Raji (cell line): ENCODE measurements around the gene DBT.

Experiments
- POLR2A ChIP-seq: IDR thresholded peaks from 2 replicates; pipeline ENCODE4 v1.6.1; 2011; ENCODE audit warnings: low read depth, low read length, control low read depth; ENCODE audit not compliant: insufficient read depth

The DBT gene

DNA sequence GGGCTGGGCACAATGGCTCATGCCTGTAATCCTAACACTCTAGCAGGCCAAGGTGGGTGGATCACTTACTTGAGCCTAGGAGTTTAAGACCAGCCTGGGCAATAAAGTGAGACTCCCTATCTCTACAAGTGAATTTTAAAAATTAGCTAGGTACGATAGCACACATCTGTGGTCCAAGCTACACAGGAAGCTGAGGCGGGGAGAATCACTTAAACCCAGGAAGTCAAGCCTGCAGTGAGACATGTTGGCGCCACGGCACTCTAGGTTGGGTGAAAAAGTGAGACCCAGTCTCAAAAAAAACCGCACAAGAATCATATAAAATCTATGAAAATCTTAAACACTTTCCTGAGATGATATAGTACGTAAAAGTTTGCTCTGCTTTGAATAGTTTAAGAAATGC lies 30.2 kb downstream of the DBT start:
- TF ChIP-seq POLR2A, result no peak

DNA sequence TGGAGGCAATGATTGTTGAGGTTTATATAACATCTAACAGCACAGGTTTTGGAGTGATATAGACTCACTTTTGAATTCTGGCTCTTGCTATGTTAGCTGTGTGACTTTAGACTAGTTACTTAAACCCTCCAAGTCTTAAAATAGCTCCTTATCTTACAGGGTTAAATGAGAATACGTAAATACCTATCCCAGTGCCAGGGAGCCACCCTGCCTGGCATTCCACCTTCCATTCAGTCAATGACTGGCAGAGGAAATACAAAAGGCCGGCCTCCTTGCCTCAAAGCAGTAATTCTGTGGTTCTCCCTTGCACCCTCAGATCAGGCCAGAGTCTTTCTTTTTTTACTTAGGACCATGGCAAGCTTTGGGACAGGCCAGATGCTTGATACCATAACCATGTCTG lies 31.8 kb downstream of the DBT start:
- TF ChIP-seq POLR2A, result no peak

DNA sequence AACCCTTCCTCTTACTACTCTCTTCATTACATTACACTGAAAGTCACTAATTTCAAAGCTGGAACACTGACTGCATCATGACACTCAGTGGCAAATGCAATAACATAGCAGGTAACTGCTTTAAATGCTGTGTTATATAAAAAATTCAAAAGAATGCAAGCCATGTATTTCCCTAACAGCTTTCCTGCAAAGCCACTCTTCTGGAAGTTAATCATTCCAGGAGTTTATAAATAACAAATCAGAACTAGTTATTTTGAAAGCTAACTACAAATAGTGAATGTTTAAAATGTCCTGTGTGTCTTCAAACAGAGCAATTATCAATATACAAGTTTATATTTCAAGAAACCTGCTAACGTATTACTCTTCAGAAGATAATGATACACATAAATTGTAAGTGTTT lies 34.5 kb downstream of the DBT start:
- no peak for TF ChIP-seq POLR2A

DNA sequence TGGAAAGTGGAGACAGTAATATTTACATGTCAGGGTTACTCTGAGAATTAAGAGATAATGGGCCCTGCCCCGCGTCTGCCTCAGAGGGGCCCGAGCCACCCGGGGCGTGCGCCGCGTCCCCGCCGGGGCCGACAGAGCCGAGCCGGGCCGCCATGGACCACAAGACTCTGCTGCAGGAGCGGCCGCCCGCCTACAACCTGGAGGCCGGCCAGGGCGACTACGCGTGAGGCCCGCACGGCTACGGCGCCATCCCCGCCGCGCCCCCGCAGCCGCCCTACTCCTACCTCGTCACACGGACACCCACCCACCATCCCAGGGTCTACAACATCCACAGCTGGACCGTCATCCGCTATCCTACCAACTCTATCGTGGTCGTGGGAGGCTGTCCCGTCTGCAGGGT lies 36.5 kb downstream of the DBT start:
- no peak for TF ChIP-seq POLR2A

DNA sequence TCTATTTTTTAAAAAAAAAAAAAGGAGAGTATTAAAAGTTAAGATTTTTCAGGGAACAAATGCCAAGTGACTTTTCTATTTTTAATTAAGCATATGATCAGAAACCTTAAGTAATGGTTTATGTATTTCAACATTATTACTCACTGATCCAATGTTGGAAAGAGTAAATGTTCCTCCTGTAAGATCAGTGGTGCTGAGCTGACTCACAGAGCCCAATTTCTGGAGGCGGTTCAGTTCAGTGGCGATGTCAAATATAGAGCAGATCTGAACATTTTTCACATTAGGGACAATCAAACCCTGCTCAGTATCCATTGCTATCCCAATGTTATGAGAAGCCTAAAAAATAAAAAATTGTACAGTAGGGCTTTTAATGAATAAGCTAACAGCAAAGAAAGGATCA lies 43.3 kb downstream of the DBT start:
- no peak for TF ChIP-seq POLR2A

DNA sequence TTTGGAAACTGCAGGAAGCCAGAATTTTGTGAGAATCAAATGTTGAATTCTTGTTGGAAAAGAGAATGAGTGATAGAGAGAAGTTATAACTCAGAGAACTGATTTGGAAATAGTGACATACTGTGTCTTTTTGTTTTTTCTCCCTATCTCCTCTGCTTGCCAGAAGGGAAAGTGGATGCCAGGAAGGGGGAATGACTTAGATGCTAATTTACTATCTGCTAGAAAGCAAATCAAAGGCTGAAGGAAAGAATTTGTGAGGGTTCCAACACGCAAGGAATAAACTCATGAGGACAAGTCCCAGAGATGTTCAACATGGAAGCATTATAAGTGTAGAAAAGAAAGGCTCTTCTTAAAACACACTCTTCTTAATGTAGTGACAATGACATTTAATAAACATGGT lies 51.0 kb downstream of the DBT start:
- TF ChIP-seq POLR2A, result no peak

GRCh38 chr1:100188617-100189016 lies 61.0 kb downstream of the DBT start:
- TF ChIP-seq POLR2A, result no peak

- no peak for TF ChIP-seq POLR2A
Observed at GRCh38 chr1:100187912-100188311, 61.7 kb downstream of the DBT start.

DNA sequence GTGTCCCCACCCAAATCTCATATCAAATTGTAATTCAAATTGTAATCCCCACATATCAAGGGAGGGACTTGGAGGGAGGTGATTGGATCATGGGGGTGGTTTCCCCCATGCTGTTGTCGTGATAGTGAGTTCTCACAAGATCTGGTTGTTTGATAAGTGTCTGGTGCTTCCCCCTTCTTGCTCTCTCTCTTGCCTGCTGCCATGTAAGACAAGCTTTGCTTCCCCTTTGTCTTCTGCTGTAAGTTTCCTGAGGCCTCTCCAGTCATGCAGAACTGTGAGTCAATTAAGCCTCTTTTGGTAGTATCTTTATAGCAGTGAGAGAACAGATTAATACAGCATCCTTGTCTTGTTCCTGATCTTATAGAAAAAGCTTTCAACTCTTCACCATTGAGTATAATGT lies 65.1 kb downstream of the DBT start:
- no peak for TF ChIP-seq POLR2A

DNA sequence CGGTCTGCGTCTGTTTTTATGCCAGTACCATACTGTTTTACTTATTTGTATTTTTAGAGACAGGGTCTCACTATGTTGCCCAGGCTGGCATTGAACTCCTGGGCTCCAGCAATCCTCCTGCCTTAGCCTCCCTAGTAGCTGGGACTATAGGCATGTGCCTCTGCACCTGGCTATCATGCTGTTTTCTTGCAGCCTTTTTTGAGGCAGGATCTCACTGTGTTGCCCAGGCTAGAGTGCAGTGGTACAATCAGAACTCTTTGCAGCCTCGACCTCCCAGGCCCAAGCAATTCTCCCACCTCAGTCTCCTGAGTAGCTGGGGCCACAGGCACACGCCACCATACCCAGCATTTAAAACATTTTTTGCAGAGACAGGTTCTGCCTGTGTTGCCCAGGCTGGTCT lies 66.3 kb downstream of the DBT start:
- TF ChIP-seq POLR2A, result no peak

- no peak for TF ChIP-seq POLR2A
Observed at GRCh38 chr1:100178091-100178490, 71.5 kb downstream of the DBT start, which contains the start of gene LRRC39. Gene LRRC39 (minus strand): TSS chr1:100178256. CDS start chr1:100168516, 9,740 bp downstream.

GRCh38 chr1:100177295-100178041 lies 72.2 kb downstream of the DBT start:
- TF ChIP-seq POLR2A, result no peak

GRCh38 chr1:100168051-100168450 lies 81.6 kb downstream of the DBT start:
- TF ChIP-seq POLR2A, result no peak

DNA sequence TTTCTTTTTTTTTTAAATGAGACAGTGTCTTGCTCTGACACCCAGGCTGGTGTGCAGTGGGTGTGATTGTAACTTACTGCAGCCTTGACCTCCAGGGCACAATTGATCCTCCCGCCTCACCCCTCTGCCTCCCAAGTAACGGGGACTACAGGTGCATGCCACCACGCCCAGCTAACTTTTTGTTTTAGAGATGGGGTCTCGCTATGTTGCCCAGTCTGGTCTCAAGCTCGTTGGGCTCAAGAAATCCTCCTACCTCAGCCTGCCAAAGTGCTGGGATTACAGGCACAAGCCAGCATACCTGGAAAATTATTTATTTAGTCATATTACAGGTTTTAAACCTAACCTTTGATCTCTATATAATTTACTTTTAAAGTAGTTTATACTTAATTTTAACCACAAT lies 84.9 kb downstream of the DBT start:
- no peak for TF ChIP-seq POLR2A

GRCh38 chr1:100164216-100164615 lies 85.4 kb downstream of the DBT start:
- TF ChIP-seq POLR2A, result no peak

DNA sequence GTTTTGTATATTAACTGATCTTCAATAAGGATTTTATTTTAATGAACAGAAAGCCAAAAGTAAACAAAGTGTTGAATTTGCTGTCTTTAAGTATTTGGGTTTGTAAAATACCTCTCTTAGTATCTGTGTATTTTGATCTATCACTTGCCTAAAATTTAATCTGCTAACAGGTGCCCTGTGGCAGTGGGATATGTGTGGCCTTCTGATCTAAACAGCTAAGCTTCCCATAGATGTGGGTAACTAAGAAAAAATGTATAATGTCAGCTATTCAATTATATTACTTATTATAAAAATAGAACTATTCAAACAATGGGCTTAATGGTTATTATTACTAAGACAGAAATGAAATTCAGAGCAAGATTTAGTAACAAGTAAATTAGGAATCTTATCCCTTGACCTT lies 86.8 kb downstream of the DBT start:
- TF ChIP-seq POLR2A, result no peak

DNA sequence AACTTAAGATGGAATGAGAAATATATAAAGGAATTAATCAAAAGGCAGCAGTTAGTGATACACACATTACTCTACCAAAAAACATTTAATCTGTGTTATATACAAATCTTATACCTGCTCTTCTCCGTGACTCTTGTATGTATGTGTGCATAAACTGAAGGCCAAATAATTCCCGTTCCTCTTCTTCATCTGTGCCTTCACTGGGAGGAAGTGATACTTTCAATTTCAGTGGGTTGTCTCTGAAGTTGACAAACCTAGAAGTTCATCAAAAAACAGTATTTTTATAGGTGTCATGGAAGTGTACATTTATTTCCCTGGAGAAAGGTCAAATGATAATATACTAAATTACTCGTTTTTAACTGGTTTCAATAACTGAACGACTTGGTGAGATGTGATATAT lies 97.4 kb downstream of the DBT start:
- TF ChIP-seq POLR2A, result no peak
